Caco-2 (cell line): ENCODE results near the gene TIAM1. TPM values are rescaled to one million over a fixed set of nuclear protein-coding genes. Genes with fewer than 3 reads are reported as not detected.

Experiments
- BruUV-seq: library from RNA; stranded (reverse); fragments of 400-500 nt; replicated peaks from 2 replicates; lab custom pipeline; 2021; lab: Mats Ljungman, UMichigan
- CTCF ChIA-PET: fragments of 300-600 bp; sonication (Branson Sonifier 250); formaldehyde crosslinking; loops from one replicate; lab custom pipeline; 2022; ENCODE audit warnings: antibody characterized with exemption; lab: Charles Lee
- POLR2A ChIA-PET: fragments of 300-600 bp; sonication (Branson Sonifier 250); formaldehyde crosslinking; loops from one replicate; lab custom pipeline; 2022; ENCODE audit warnings: antibody characterized with exemption; lab: Charles Lee
- DNase-seq, 2 experiments: peaks; one replicate each; pipeline versions ENCODE4 v3.0.0 to v3.0.0-alpha.2; 2020 to 2022
- H3K27me3 ChIP-seq: replicated peaks from 2 replicates; pipeline ENCODE4 v1.6.0; 2011; ENCODE audit warnings: low read length; ENCODE audit not compliant: control insufficient read depth, insufficient read depth
- H3K36me3 ChIP-seq: 2 replicates; pipeline ENCODE4 v1.5.1; 2011; ENCODE audit warnings: low read length; ENCODE audit not compliant: control insufficient read depth, insufficient read depth
- H3K4me1 ChIP-seq: fragments of 250-450 bp; sonication (Bioruptor Pico); 2 replicates; pipeline ENCODE4 v1.5.1; 2020; ENCODE audit warnings: mild to moderate bottlenecking
- H3K4me3 ChIP-seq: 2 replicates; pipeline ENCODE4 v1.5.1; 2011; ENCODE audit warnings: low read depth, mild to moderate bottlenecking, control low read depth, low read length
- H3K9me3 ChIP-seq: fragments of 250-450 bp; sonication (Bioruptor Pico); 2 replicates; pipeline ENCODE4 v1.5.1; 2020; ENCODE audit warnings: mild to moderate bottlenecking, moderate library complexity
- H3K27ac Mint-ChIP-seq: one replicate; pipeline ENCODE4 v1.8.0; 2022; ENCODE audit warnings: mixed read lengths; ENCODE audit not compliant: unreplicated experiment
- H3K27me3 Mint-ChIP-seq: one replicate; pipeline ENCODE4 v1.8.0; 2022; ENCODE audit warnings: mixed read lengths; ENCODE audit not compliant: insufficient read depth, unreplicated experiment
- H3K36me3 Mint-ChIP-seq: one replicate; pipeline ENCODE4 v1.8.0; 2022; ENCODE audit warnings: mild to moderate bottlenecking, mixed read lengths; ENCODE audit not compliant: insufficient read depth, unreplicated experiment
- H3K4me1 Mint-ChIP-seq: one replicate; pipeline ENCODE4 v1.8.0; 2022; ENCODE audit warnings: low read depth, mixed read lengths; ENCODE audit not compliant: unreplicated experiment
- H3K4me3 Mint-ChIP-seq: one replicate; pipeline ENCODE4 v1.8.0; 2022; ENCODE audit warnings: mild to moderate bottlenecking, moderate library complexity, mixed read lengths; ENCODE audit not compliant: unreplicated experiment
- H3K9me3 Mint-ChIP-seq: one replicate; pipeline ENCODE4 v1.8.0; 2022; ENCODE audit warnings: mixed read lengths; ENCODE audit not compliant: unreplicated experiment
- CTCF ChIP-seq, 2 experiments: fragments of 200-600 bp in 1 of 2; IDR thresholded peaks; 1 replicate in 1 of 2; 2 replicates in 1 of 2; pipeline versions ENCODE4 v1.5.1 to v1.8.0; 2011 to 2022; ENCODE audit warnings: antibody characterized with exemption in 1 of 2, control low read depth in 1 of 2, inconsistent platforms in 1 of 2, low read depth in 1 of 2, low read length in 1 of 2, mild to moderate bottlenecking in 1 of 2, moderate library complexity in 1 of 2; ENCODE audit not compliant: insufficient read depth in 1 of 2, severe bottlenecking in 1 of 2, unreplicated experiment in 1 of 2
- intact Hi-C: fragments of 100-400 bp; cut with micrococcal nuclease; formaldehyde crosslinking; loops from one replicate; pipeline ENCODE4 v1.10.0; 2022; ENCODE audit not compliant: unreplicated experiment
- total RNA-seq: library from RNA; stranded (reverse); gene quantifications from 2 replicates; pipeline ENCODE4 v1.2.3, GENCODE V29; 2022

Gene TIAM1
- total RNA-seq, 1 experiment from 2014 or later = 5.2 TPM

GRCh38 chr21:31140025-31140424 is 204.0 kb downstream of the TIAM1 start:
- Mint-ChIP-seq H3K4me3 (no peak overlapping the region), H3K4me1 (peaks cover 13% of the 10 kb centered on the region), H3K27ac (no peak overlapping the region), H3K36me3 (peaks cover 6% of the 10 kb centered on the region), H3K27me3 (no peaks in the 10 kb centered on the region), H3K9me3 (no peaks in the 10 kb centered on the region)
- no TSS peak for BruUV-seq
- no peak for DNase-seq
- ChIA-PET POLR2A (no interaction called here), CTCF (no interaction called here)
- no peaks in the 10 kb centered on the region for H3K27me3 ChIP-seq
- TF ChIP-seq CTCF (IDR thresholded peaks at IDR 0.05; ENCODE audit: insufficient read depth in 1 of 2, low read depth in 1 of 2, low read length in 1 of 2, severe bottlenecking in 1 of 2, unreplicated experiment in 1 of 2) = no peak
- intact Hi-C loops = no loop called here
- peaks cover 12% of the 10 kb centered on the region for H3K4me1 ChIP-seq
- H3K4me3 ChIP-seq = no peak overlapping the region
- no peaks in the 10 kb centered on the region for H3K36me3 ChIP-seq
- H3K9me3 ChIP-seq = no peaks in the 10 kb centered on the region

GRCh38 chr21:31137960-31138359 is 206.1 kb downstream of the TIAM1 start:
- H3K36me3 Mint-ChIP-seq = peaks cover 6% of the 10 kb centered on the region
- POLR2A ChIA-PET = no interaction called here
- Histone ChIP-seq H3K4me1 (peaks cover 12% of the 10 kb centered on the region), H3K27me3 (no peaks in the 10 kb centered on the region), H3K36me3 (no peaks in the 10 kb centered on the region), H3K9me3 (no peaks in the 10 kb centered on the region), H3K4me3 (no peak overlapping the region)
- H3K27ac Mint-ChIP-seq = no peak overlapping the region
- no peak overlapping the region for H3K4me3 Mint-ChIP-seq
- no peaks in the 10 kb centered on the region for H3K27me3 Mint-ChIP-seq
- CTCF ChIA-PET = no interaction called here
- no peaks in the 10 kb centered on the region for H3K9me3 Mint-ChIP-seq
- BruUV-seq = no TSS peak
- peaks cover 13% of the 10 kb centered on the region for H3K4me1 Mint-ChIP-seq
- no peak for DNase-seq
- no peak for TF ChIP-seq CTCF (IDR thresholded peaks at IDR 0.05; ENCODE audit: insufficient read depth in 1 of 2, low read depth in 1 of 2, low read length in 1 of 2, severe bottlenecking in 1 of 2, unreplicated experiment in 1 of 2)
- intact Hi-C loops = no loop called here

- ChIA-PET CTCF (no interaction called here), POLR2A (no interaction called here)
- H3K4me1 ChIP-seq = peaks cover 12% of the 10 kb centered on the region
- intact Hi-C loops = no loop called here
- peaks cover 6% of the 10 kb centered on the region for H3K36me3 Mint-ChIP-seq
- H3K27me3 Mint-ChIP-seq = no peaks in the 10 kb centered on the region
- H3K27me3 ChIP-seq = no peaks in the 10 kb centered on the region
- H3K4me3 Mint-ChIP-seq = no peak overlapping the region
- H3K27ac Mint-ChIP-seq = no peak overlapping the region
- peaks cover 13% of the 10 kb centered on the region for H3K4me1 Mint-ChIP-seq
- H3K9me3 Mint-ChIP-seq = no peaks in the 10 kb centered on the region
- H3K36me3 ChIP-seq = no peaks in the 10 kb centered on the region
- no peak for DNase-seq
- no peaks in the 10 kb centered on the region for H3K9me3 ChIP-seq
- no peak for TF ChIP-seq CTCF (IDR thresholded peaks at IDR 0.05; ENCODE audit: insufficient read depth in 1 of 2, low read depth in 1 of 2, low read length in 1 of 2, severe bottlenecking in 1 of 2, unreplicated experiment in 1 of 2)
- no peak overlapping the region for H3K4me3 ChIP-seq
- BruUV-seq = no TSS peak
These were observed 207.2 kb downstream of the TIAM1 start for GRCh38 chr21:31136891-31137290.
